GM18858 (cell line): ENCODE measurements around the gene AUNIP.
A peak's percentile ranks its signal among the peaks of the same experiment; 100 is the strongest.

Experiments used
- ATAC-seq: cut with Tn5 transposase; IDR thresholded peaks from one replicate; pipeline ENCODE4 v1.9.1; 2021; ENCODE audit not compliant: unreplicated experiment

AUNIP gene

GRCh38 chr1:25858906-25859789, at the start of gene AUNIP:
AUNIP (minus strand) TSS chr1:25859457; CDS start chr1:25859357, 100 bp downstream.
- ATAC-seq = peak; percentile 50

GRCh38 chr1:25909040-25909439, 49.8 kb upstream of the AUNIP start:
- no peak for ATAC-seq

GRCh38 chr1:25908161-25908560, 48.9 kb upstream of the AUNIP start:
- ATAC-seq = no peak

- ATAC-seq = no peak
These were observed 48.3 kb upstream of the AUNIP start for GRCh38 chr1:25907601-25908000.

GRCh38 chr1:25906644-25907300, 47.5 kb upstream of the AUNIP start:
- ATAC-seq = no peak

GRCh38 chr1:25905680-25906643, 46.7 kb upstream of the AUNIP start, which contains the start of gene STMN1:
STMN1 (minus strand) TSS chr1:25906419; CDS start chr1:25904676, 1,743 bp downstream.
- peak; percentile 54 for ATAC-seq

- no peak for ATAC-seq
These were observed 45.9 kb upstream of the AUNIP start for GRCh38 chr1:25904943-25905679.

- ATAC-seq = no peak
These were observed 44.7 kb upstream of the AUNIP start for GRCh38 chr1:25903986-25904385.

GRCh38 chr1:25902462-25902861, 43.2 kb upstream of the AUNIP start:
- ATAC-seq = no peak

- no peak for ATAC-seq
These were observed 41.0 kb upstream of the AUNIP start for GRCh38 chr1:25900219-25900618.

- no peak for ATAC-seq
These were observed 40.5 kb upstream of the AUNIP start for GRCh38 chr1:25899792-25900191.

- no peak for ATAC-seq
These were observed 39.2 kb upstream of the AUNIP start for GRCh38 chr1:25898223-25899015.

GRCh38 chr1:25897754-25898153, 38.5 kb upstream of the AUNIP start:
- no peak for ATAC-seq

GRCh38 chr1:25896266-25896665, 37.0 kb upstream of the AUNIP start:
- ATAC-seq = no peak

GRCh38 chr1:25895365-25895990, 36.2 kb upstream of the AUNIP start:
- ATAC-seq = peak; percentile 51

- ATAC-seq = no peak
These were observed 33.9 kb upstream of the AUNIP start for GRCh38 chr1:25893116-25893515.

- ATAC-seq = no peak
These were observed 32.3 kb upstream of the AUNIP start for GRCh38 chr1:25891606-25892005.

- no peak for ATAC-seq
These were observed 31.2 kb upstream of the AUNIP start for GRCh38 chr1:25890239-25891034.
